Endothelial cell (in vitro differentiated cells): Measurements from ENCODE around the gene NEDD9. TPM values are rescaled to one million over a fixed set of nuclear protein-coding genes. Genes with fewer than 3 reads are reported as not detected.

Experiments
- DNase-seq: peaks from one replicate; pipeline ENCODE4 v3.0.0; 2021; ENCODE audit warnings: low spot score
- H3K27ac Mint-ChIP-seq: one replicate; pipeline ENCODE4 v1.8.0; 2021; ENCODE audit warnings: mixed read lengths, inconsistent platforms; ENCODE audit not compliant: unreplicated experiment
- H3K27me3 Mint-ChIP-seq: one replicate; pipeline ENCODE4 v1.8.0; 2021; ENCODE audit warnings: mild to moderate bottlenecking, moderate library complexity, mixed read lengths, inconsistent platforms; ENCODE audit not compliant: unreplicated experiment
- H3K36me3 Mint-ChIP-seq: one replicate; pipeline ENCODE4 v1.8.0; 2021; ENCODE audit warnings: mild to moderate bottlenecking, low read depth, mixed read lengths, inconsistent platforms; ENCODE audit not compliant: unreplicated experiment
- H3K4me1 Mint-ChIP-seq: one replicate; pipeline ENCODE4 v1.8.0; 2021; ENCODE audit warnings: mild to moderate bottlenecking, mixed read lengths, inconsistent platforms; ENCODE audit not compliant: unreplicated experiment
- H3K4me3 Mint-ChIP-seq: one replicate; pipeline ENCODE4 v1.8.0; 2021; ENCODE audit warnings: mild to moderate bottlenecking, mixed read lengths, inconsistent platforms; ENCODE audit not compliant: unreplicated experiment
- H3K9me3 Mint-ChIP-seq: one replicate; pipeline ENCODE4 v1.8.0; 2021; ENCODE audit warnings: mixed read lengths, inconsistent platforms; ENCODE audit not compliant: unreplicated experiment
- total RNA-seq: library from RNA; stranded (reverse); fragmentation: NEBNext Ultra II Directional; extraction: Animal tissue kit (Norgen Biotek cat#: 25700); gene quantifications from one replicate; pipeline ENCODE4 v1.2.1, GENCODE V29; 2021; ENCODE audit not compliant: unreplicated experiment
- TF ChIP-seq, protein P1 (sequence below): fragments of 200-600 bp; sonication (generic); IDR thresholded peaks from one replicate; pipeline ENCODE4 v1.5.0; 2021; ENCODE audit warnings: antibody characterized with exemption; ENCODE audit not compliant: unreplicated experiment

Gene NEDD9
- total RNA-seq, 1 donor from 2014 or later: 3.2 TPM

DNA sequence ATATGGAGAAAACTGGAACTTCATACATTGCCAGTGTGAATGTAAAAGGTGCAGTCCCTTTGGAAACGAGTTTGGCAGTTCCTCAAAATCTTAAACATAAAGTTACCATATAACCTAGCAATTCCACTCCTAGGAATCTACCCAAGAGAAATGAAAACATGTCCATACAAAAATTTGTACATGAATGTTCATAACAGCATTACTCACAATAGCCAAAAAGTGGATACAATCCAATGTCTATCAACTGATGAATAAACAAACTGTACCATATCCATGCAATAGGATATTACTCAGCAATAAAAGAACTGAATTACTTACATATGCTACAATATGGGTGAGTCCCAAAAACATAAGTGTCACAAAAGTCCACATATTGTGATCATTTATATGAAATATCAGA, 72.3 kb downstream of the NEDD9 start:
- H3K9me3 Mint-ChIP-seq: no peaks in the 10 kb centered on the region
- H3K4me1 Mint-ChIP-seq: no peaks in the 10 kb centered on the region
- H3K27me3 Mint-ChIP-seq: peaks cover 2% of the 10 kb centered on the region
- DNase-seq: no peak
- H3K27ac Mint-ChIP-seq: no peak overlapping the region
- H3K36me3 Mint-ChIP-seq: peaks cover 5% of the 10 kb centered on the region
- TF ChIP-seq, protein P1, sequence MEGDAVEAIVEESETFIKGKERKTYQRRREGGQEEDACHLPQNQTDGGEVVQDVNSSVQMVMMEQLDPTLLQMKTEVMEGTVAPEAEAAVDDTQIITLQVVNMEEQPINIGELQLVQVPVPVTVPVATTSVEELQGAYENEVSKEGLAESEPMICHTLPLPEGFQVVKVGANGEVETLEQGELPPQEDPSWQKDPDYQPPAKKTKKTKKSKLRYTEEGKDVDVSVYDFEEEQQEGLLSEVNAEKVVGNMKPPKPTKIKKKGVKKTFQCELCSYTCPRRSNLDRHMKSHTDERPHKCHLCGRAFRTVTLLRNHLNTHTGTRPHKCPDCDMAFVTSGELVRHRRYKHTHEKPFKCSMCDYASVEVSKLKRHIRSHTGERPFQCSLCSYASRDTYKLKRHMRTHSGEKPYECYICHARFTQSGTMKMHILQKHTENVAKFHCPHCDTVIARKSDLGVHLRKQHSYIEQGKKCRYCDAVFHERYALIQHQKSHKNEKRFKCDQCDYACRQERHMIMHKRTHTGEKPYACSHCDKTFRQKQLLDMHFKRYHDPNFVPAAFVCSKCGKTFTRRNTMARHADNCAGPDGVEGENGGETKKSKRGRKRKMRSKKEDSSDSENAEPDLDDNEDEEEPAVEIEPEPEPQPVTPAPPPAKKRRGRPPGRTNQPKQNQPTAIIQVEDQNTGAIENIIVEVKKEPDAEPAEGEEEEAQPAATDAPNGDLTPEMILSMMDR: no peak
- no peak overlapping the region for H3K4me3 Mint-ChIP-seq

GRCh38 chr6:11155589-11155988, 76.9 kb downstream of the NEDD9 start:
- TF ChIP-seq, protein P1: no peak
- DNase-seq: no peak

GRCh38 chr6:11153447-11153846, 79.0 kb downstream of the NEDD9 start:
- Mint-ChIP-seq H3K36me3 (no peaks in the 10 kb centered on the region), H3K4me1 (peaks cover 7% of the 10 kb centered on the region), H3K4me3 (no peak overlapping the region), H3K27ac (no peak overlapping the region), H3K27me3 (no peaks in the 10 kb centered on the region), H3K9me3 (no peaks in the 10 kb centered on the region)
- no peak for DNase-seq
- TF ChIP-seq, protein P1: no peak

More at GRCh38 chr6:11155589-11155988, 76.9 kb downstream of the NEDD9 start:
- Mint-ChIP-seq H3K9me3 (no peaks in the 10 kb centered on the region), H3K4me1 (peaks cover 6% of the 10 kb centered on the region), H3K36me3 (no peaks in the 10 kb centered on the region), H3K27me3 (no peaks in the 10 kb centered on the region), H3K27ac (no peak overlapping the region), H3K4me3 (no peak overlapping the region)

DNA sequence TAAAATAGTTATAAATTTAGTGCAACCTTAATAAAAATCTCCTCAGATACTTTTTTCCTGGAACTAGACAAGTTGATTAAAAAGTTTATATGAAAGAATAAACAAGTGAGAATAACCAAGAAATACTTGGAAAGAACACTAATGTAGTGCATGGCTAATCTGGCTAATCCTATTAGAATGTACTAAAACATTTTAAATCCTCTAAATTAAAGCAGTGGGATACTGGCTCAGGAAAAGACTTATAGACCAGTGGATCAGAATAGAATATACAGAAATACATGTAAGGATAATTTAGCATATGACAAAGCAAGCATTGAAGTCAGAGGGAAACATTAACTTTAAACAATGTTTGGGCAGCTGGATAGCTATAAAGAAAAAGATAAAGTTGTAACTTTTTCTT, 79.9 kb downstream of the NEDD9 start:
- no peak overlapping the region for H3K4me3 Mint-ChIP-seq
- no peak overlapping the region for H3K27ac Mint-ChIP-seq
- no peaks in the 10 kb centered on the region for H3K36me3 Mint-ChIP-seq
- no peaks in the 10 kb centered on the region for H3K27me3 Mint-ChIP-seq
- TF ChIP-seq, protein P1: no peak
- no peaks in the 10 kb centered on the region for H3K9me3 Mint-ChIP-seq
- DNase-seq: no peak
- peaks cover 7% of the 10 kb centered on the region for H3K4me1 Mint-ChIP-seq

DNA sequence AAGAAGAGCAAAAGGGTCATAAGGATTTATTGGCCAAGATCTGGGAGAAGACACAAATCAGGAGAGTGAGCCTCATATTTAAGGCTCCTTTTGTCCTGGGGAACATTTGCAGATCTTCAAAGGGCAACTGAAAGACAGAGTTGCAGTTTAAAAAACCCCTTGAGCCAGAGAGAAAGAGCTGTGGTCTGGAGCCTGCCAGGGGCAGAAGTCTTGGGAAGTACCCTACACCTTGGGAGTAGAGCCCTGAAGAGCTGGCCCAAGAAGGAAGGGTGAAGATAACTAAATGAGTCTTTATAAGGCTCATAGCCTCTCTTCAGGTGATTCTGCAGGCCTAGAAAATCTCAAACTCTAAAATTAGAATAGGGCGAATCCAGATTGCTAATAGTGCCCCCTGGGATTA, 81.0 kb downstream of the NEDD9 start:
- no peak overlapping the region for H3K4me3 Mint-ChIP-seq
- no peaks in the 10 kb centered on the region for H3K9me3 Mint-ChIP-seq
- TF ChIP-seq, protein P1: no peak
- no peaks in the 10 kb centered on the region for H3K27me3 Mint-ChIP-seq
- H3K27ac Mint-ChIP-seq: no peak overlapping the region
- DNase-seq: no peak
- H3K4me1 Mint-ChIP-seq: peaks cover 7% of the 10 kb centered on the region
- H3K36me3 Mint-ChIP-seq: no peaks in the 10 kb centered on the region
